ENCODE measurements around the gene MAPRE3. TPM values are rescaled to one million over a fixed set of nuclear protein-coding genes. Genes with fewer than 3 reads are reported as not detected.

Gene MAPRE3
- total RNA-seq, 4 donors from 2014 or later: 13.0 to 25.1 (median 17.2) TPM

DNA sequence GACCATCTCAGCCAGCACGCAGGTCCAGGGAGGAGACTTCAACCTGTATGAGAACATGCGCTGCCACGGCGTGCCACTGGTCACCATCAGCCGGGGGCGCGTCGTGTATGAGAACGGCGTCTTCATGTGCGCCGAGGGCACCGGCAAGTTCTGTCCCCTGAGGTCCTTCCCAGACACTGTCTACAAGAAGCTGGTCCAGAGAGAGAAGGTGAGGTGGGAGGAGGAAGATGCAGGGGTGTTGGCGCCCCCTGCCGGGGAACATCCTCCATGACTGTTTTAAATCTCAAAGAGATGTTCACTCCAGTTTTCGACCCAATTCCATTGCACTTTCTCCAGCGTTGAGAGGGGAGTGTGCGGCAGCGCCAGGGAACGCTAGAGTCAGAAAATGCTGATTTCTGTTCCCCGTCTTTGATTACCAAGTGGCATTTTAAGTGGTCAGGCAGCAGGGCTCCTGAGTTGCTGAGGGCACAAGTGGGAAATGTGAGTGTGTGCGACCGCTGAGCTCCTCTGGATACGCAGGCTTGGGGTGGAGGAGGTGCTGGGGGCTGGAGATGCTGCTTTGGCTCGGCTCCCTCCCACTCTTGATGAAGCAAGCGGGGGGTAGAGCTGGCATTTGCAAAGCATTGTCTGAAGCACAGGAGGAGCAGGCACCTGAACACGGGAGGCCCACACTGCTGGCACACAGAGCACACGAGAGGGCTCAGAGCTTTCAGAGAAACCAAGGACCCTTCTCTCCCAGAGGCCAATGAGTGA is 27.7 kb upstream of the MAPRE3 start:
- TF ChIP-seq, protein P1, sequence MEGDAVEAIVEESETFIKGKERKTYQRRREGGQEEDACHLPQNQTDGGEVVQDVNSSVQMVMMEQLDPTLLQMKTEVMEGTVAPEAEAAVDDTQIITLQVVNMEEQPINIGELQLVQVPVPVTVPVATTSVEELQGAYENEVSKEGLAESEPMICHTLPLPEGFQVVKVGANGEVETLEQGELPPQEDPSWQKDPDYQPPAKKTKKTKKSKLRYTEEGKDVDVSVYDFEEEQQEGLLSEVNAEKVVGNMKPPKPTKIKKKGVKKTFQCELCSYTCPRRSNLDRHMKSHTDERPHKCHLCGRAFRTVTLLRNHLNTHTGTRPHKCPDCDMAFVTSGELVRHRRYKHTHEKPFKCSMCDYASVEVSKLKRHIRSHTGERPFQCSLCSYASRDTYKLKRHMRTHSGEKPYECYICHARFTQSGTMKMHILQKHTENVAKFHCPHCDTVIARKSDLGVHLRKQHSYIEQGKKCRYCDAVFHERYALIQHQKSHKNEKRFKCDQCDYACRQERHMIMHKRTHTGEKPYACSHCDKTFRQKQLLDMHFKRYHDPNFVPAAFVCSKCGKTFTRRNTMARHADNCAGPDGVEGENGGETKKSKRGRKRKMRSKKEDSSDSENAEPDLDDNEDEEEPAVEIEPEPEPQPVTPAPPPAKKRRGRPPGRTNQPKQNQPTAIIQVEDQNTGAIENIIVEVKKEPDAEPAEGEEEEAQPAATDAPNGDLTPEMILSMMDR (IDR thresholded peaks at IDR 0.05; ENCODE audit: low read depth): no peak

DNA sequence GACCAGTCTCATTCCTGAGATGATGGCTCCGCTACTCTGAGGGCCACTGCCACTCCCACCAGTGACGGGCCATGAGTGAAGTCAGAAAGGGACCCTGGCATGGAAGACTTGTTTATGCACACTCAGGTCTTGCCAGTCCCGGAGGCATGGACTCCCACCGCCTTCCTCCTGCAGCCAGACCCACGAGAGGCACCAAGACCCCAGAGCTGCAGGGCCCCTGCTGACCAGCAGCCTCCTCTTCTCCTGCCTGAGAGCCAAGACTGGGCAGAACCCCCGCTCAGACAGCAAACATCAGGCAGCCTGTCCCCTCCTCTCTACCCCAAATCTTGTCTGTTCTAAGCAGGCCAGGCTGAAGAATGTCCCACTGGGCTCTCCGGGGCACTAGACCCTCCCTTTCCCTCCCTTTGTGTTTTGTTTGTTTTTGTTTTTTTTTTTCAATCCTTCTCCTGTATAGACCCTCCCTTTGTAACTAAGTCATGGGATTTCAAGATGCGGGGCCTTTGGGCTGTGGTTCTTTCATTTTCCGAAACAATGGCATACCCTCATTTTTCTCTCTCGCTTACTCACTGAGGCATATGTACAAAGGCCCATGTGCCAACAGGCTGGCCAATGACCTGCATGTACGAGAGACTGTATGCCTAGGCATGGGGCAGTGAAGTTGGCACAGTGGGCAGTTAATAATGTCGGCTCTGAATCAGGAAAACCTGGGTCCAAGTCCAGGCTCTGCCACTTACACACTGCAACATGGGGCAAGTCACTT is 24.3 kb upstream of the MAPRE3 start:
- TF ChIP-seq, protein P1 (IDR thresholded peaks at IDR 0.05; ENCODE audit: low read depth): no peak

DNA sequence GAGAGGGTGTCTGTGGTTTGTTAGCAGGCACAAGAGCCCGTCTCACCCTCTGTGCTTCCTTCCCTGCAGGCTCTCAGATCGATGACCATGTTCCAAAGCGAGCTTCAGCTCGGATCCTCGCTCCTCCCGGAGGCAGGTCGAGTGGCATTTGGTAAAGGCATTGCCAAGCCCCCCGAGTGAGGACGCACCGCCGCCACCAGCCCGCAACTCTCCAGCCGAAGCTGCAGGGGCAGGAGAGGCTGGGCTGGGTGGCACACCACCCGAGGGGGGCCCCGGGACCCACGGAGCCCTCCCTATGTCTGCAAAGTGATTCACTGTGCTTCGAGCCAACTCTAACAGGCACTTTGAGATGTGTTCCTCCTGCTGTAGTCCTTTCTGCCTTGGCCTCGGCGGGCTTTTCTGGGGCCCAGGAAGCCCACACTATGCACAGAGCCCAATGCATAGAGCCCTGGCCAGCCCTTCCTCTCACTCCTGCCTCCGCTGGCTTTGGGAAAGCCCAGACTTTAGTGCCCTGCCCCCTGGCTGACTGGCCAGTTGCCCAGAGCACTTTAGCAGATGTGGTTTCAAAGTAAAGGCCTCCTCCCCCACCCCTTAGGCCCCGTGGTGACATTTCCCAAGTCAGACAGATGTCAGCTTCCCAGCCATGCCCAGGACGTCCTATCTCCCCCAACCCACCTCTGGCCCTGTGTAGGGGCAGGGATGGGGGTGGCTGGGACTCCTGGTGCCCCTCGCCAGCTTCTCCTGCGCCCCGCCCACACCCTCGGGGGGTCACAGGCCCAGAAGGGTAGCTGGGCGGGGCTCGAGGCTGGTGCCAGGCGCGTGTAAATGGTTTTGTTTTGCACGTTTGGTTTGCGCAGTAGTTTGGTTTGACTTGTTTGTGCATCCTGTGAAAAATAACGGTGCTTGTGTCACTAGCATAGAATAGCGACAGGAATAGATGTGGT is 23.3 kb upstream of the MAPRE3 start:
- TF ChIP-seq, protein P1 (IDR thresholded peaks at IDR 0.05; ENCODE audit: low read depth): no peak

DNA sequence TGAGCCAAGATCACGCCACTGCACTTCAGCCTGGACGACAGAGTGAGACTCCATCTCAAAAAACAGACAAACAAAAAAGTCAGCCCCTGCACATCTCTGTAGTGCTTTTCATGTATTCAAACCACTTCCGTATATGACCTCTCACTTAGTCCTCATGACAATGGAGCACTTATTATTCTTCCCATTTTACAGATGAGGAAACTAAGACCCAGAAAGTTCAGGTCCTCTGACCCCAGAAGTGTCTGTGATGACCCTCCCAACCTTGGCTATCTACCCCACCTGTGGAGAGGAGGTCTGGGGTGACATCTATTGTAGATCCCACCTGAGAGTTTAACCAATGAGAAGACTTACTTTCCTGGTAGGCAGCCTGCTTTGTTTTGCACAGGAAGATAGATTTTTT is 21.6 kb upstream of the MAPRE3 start:
- TF ChIP-seq, protein P1 (IDR thresholded peaks at IDR 0.05; ENCODE audit: low read depth): no peak

DNA sequence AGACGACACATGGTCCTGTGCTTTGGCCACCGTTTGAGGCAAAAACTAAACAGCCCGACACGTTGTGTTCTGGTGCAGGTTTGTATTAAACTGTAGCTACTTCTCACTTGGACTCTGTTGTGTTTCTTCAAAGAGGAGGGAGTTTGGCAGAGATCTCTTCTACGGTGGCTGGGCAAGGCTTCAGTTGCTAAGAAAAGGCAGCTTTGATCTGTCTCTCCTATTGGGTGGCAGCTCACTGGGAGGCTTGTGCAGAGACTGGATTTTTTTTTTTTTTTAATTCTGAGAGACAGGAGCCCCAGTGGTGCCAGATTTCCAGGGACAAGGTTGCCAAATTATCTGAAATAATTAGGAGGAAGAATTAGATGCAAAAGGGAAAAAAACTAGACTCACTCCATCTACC is 20.2 kb upstream of the MAPRE3 start:
- TF ChIP-seq, protein P1 (IDR thresholded peaks at IDR 0.05; ENCODE audit: low read depth): no peak

DNA sequence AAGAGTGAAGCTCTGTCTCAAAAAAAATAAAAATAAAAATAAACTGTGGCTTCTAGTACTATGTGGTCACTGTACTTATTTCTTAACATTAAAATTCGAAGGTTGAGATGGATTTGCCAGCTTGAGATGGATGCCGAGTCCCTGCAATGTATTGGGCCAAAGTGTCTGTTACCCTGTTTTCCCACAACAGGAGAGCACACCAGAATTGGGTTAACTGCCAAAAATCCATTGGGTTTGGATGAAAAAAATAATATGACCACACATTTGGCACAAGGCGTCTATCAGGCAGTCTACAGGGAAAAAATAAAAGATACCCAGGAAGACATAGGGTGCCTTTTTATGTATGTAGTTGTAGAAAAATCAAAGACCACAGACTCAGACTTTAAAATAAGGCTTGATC is 19.2 kb upstream of the MAPRE3 start:
- TF ChIP-seq, protein P1 (IDR thresholded peaks at IDR 0.05; ENCODE audit: low read depth): no peak
